ENCODE measurements around the gene GREB1L. TPM values are rescaled to one million over a fixed set of nuclear protein-coding genes. Genes with fewer than 3 reads are reported as not detected.

GREB1L gene
- total and polyA plus RNA-seq, 2 experiments from 2014 or later: 4.2 to 7.8 TPM

GRCh38 chr18:21459706-21460286 is 217.8 kb downstream of the GREB1L start:
- no peak for DNase-seq (ENCODE audit: low read depth in 1 of 2, low spot score in 1 of 2)
- Histone ChIP-seq H3K9me3 (ENCODE audit: low read depth) (no peaks in the 10 kb centered on the region), H3K36me3 (no peaks in the 10 kb centered on the region), H3K27me3 (no peaks in the 10 kb centered on the region), H3K4me3 (no peak overlapping the region), H3K4me1 (ENCODE audit: low read depth) (peaks cover 7% of the 10 kb centered on the region), H3K27ac (no peak overlapping the region)
- no peak for TF ChIP-seq CTCF (IDR thresholded peaks at IDR 0.05; ENCODE audit: low read depth, low read length)

GRCh38 chr18:21461460-21461859 is 219.4 kb downstream of the GREB1L start:
- H3K27me3 ChIP-seq: no peaks in the 10 kb centered on the region
- H3K4me3 ChIP-seq: no peak overlapping the region
- no peaks in the 10 kb centered on the region for H3K36me3 ChIP-seq
- TF ChIP-seq CTCF (IDR thresholded peaks at IDR 0.05; ENCODE audit: low read depth, low read length): no peak
- peaks cover 5% of the 10 kb centered on the region for H3K4me1 ChIP-seq (ENCODE audit: low read depth)
- no peak overlapping the region for H3K27ac ChIP-seq
- no peaks in the 10 kb centered on the region for H3K9me3 ChIP-seq (ENCODE audit: low read depth)
- no peak for DNase-seq (ENCODE audit: low read depth in 1 of 2, low spot score in 1 of 2)

GRCh38 chr18:21463718-21464117 is 221.7 kb downstream of the GREB1L start:
- peak in 1 of 2 donors; percentile 41 for DNase-seq (ENCODE audit: low read depth in 1 of 2, low spot score in 1 of 2)
- no peaks in the 10 kb centered on the region for H3K9me3 ChIP-seq (ENCODE audit: low read depth)
- H3K27me3 ChIP-seq: no peaks in the 10 kb centered on the region
- no peaks in the 10 kb centered on the region for H3K36me3 ChIP-seq
- H3K4me3 ChIP-seq: no peak overlapping the region
- H3K27ac ChIP-seq: no peak overlapping the region
- no peaks in the 10 kb centered on the region for H3K4me1 ChIP-seq (ENCODE audit: low read depth)
- TF ChIP-seq CTCF (IDR thresholded peaks at IDR 0.05; ENCODE audit: low read depth, low read length): no peak

DNA sequence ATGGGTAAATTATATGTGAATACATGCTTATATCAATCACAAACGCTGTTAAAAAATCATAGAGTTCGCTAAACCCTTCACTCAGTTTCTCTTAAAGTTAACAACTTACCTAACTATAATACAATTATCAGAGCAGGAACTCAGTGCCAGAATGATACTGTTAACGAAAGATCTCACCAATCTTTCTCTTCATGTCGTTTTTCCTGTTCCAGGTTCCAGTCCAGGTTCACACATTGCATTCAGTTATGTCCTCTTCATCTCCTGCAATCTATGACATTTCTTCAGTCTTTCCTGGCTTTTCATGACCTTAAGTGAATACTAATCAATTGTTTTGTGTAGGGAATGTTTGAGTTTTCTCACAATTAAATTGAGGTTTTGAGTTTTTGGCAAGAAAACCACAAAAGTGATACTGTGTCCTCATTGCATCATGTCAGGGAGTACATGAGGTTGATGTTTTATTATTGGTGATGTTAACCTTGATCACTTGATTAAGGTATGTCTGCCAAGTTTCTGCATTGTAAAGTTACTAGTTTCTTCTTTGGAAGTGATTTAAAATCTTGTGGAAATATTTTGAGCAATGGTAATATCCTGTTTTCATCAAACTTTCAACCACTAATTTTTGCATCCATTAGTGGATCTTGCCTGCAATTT is 226.6 kb downstream of the GREB1L start:
- no peak for DNase-seq (ENCODE audit: low read depth in 1 of 2, low spot score in 1 of 2)
- Histone ChIP-seq H3K9me3 (ENCODE audit: low read depth) (no peaks in the 10 kb centered on the region), H3K4me1 (ENCODE audit: low read depth) (no peaks in the 10 kb centered on the region), H3K27me3 (no peaks in the 10 kb centered on the region), H3K27ac (no peak overlapping the region), H3K36me3 (no peaks in the 10 kb centered on the region), H3K4me3 (no peak overlapping the region)
- no peak for TF ChIP-seq CTCF (IDR thresholded peaks at IDR 0.05; ENCODE audit: low read depth, low read length)

DNA sequence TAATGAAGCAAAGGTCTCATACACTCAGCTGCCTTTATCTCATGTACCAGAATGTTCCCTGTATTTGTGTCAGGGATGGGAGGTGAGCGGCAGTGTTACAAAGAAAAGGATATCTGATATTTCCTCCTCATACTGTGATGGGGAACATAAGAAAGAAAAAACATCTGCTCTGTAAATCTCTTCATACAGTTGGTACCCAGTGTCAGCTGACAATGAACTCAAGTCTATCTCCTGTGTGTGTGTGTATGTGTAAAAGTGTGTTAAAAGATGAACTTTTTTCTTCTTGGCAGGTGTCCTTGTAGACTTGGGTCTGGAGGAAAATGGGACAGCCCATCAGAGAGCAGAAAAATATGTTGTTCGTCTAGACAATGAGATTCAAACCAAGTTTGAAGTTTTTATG is 230.7 kb downstream of the GREB1L start:
- Histone ChIP-seq H3K9me3 (ENCODE audit: low read depth) (no peaks in the 10 kb centered on the region), H3K27ac (no peak overlapping the region), H3K4me3 (no peak overlapping the region), H3K4me1 (ENCODE audit: low read depth) (no peaks in the 10 kb centered on the region), H3K36me3 (no peaks in the 10 kb centered on the region), H3K27me3 (no peaks in the 10 kb centered on the region)
- DNase-seq (ENCODE audit: low read depth in 1 of 2, low spot score in 1 of 2): no peak
- TF ChIP-seq CTCF (IDR thresholded peaks at IDR 0.05; ENCODE audit: low read depth, low read length): no peak

Measured in cardiac muscle cell (in vitro differentiated cells and primary cell).